Measurements from ENCODE around the gene MYOZ2.

The MYOZ2 gene

GRCh38 chr4:119229908-119230687 is 94.5 kb downstream of the MYOZ2 start:
- TF ChIP-seq REPIN1 (tag by site-specific recombination; IDR thresholded peaks at IDR 0.05; ENCODE audit: low read depth) (no peak), ZNF514 (tag by site-specific recombination; IDR thresholded peaks at IDR 0.05) (no peak)
- Histone ChIP-seq H3K4me1 (ENCODE audit: control insufficient read depth, insufficient read depth, low read length) (no peaks in the 10 kb centered on the region; the same call in 1 of the 2 replicates), H3K36me3 (ENCODE audit: control insufficient read depth in 2 of 2, insufficient read depth in 1 of 2, low read length in 2 of 2) (peaks cover 0 to 16% of the 10 kb centered on the region in 2 experiments; a peak in 1 of 3 replicates), H3K9me3 (ENCODE audit: control insufficient read depth, insufficient read depth, low read depth, low read length) (no peaks in the 10 kb centered on the region), H3K27ac (ENCODE audit: extremely low read depth, low read depth, low read length) (no peak overlapping the region), H3K4me3 (ENCODE audit: low read depth, low read length) (no peak overlapping the region)
- POLR2A ChIA-PET = no interaction called here
- CTCF ChIA-PET = no interaction called here

GRCh38 chr4:119231491-119231890 is 95.9 kb downstream of the MYOZ2 start:
- Histone ChIP-seq H3K4me3 (ENCODE audit: low read depth, low read length) (no peak overlapping the region), H3K27ac (ENCODE audit: extremely low read depth, low read depth, low read length) (no peak overlapping the region), H3K9me3 (ENCODE audit: control insufficient read depth, insufficient read depth, low read depth, low read length) (no peaks in the 10 kb centered on the region), H3K36me3 (ENCODE audit: control insufficient read depth in 2 of 2, insufficient read depth in 1 of 2, low read length in 2 of 2) (peaks cover 0 to 26% of the 10 kb centered on the region in 2 experiments; a peak in 1 of 3 replicates), H3K4me1 (ENCODE audit: control insufficient read depth, insufficient read depth, low read length) (no peaks in the 10 kb centered on the region; the same call in 1 of the 2 replicates)
- CTCF ChIA-PET = no interaction called here
- POLR2A ChIA-PET = no interaction called here
- no peak for TF ChIP-seq PATZ1 (tag by site-specific recombination; IDR thresholded peaks at IDR 0.05)
- no peak for TF ChIP-seq ZNF514 (tag by site-specific recombination; IDR thresholded peaks at IDR 0.05)
- no peak for TF ChIP-seq ZNF302 (tag by site-specific recombination; IDR thresholded peaks at IDR 0.05; ENCODE audit: low read depth)
- no peak for TF ChIP-seq ZNF2 (tag by site-specific recombination; IDR thresholded peaks at IDR 0.05)
- no peak for TF ChIP-seq ZNF747 (tag by site-specific recombination; IDR thresholded peaks at IDR 0.05)
- TF ChIP-seq ZNF239 (tag by site-specific recombination; IDR thresholded peaks at IDR 0.05) = no peak
- no peak for TF ChIP-seq ZFHX2 (tag by site-specific recombination; conservative IDR thresholded peaks at IDR 0.05)
- no peak for TF ChIP-seq ZNF449 (tag by site-specific recombination; IDR thresholded peaks at IDR 0.05)
- TF ChIP-seq ZNF280C (tag by site-specific recombination; IDR thresholded peaks at IDR 0.05) = no peak
- no peak for TF ChIP-seq ZNF221 (tag by site-specific recombination; IDR thresholded peaks at IDR 0.05; ENCODE audit: borderline replicate concordance)
- no peak for TF ChIP-seq ZSCAN16 (tag by site-specific recombination; IDR thresholded peaks at IDR 0.05)
- TF ChIP-seq ZNF48 (tag by site-specific recombination; IDR thresholded peaks at IDR 0.05) = no peak
- no peak for TF ChIP-seq ZNF792 (tag by site-specific recombination; IDR thresholded peaks at IDR 0.05)
- TF ChIP-seq ZNF621 (tag by site-specific recombination; IDR thresholded peaks at IDR 0.05) = no peak
- no peak for TF ChIP-seq ZNF610 (tag by site-specific recombination; IDR thresholded peaks at IDR 0.05; ENCODE audit: borderline replicate concordance)
- TF ChIP-seq ZBTB7A (tag by site-specific recombination; IDR thresholded peaks at IDR 0.05; ENCODE audit: low read depth) = no peak
- TF ChIP-seq ZNF561 (tag by site-specific recombination; IDR thresholded peaks at IDR 0.05; ENCODE audit: borderline replicate concordance) = no peak
- TF ChIP-seq ZNF623 (tag by site-specific recombination; IDR thresholded peaks at IDR 0.05) = no peak
- no peak for TF ChIP-seq ZBTB8A (tag by site-specific recombination; IDR thresholded peaks at IDR 0.05)
